GM19455 (cell line): ENCODE results near the gene ZNF148.

Experiments used
- ATAC-seq: cut with Tn5 transposase; IDR thresholded peaks from one replicate; pipeline ENCODE4 v1.9.1; 2021; ENCODE audit not compliant: unreplicated experiment

Gene ZNF148

DNA sequence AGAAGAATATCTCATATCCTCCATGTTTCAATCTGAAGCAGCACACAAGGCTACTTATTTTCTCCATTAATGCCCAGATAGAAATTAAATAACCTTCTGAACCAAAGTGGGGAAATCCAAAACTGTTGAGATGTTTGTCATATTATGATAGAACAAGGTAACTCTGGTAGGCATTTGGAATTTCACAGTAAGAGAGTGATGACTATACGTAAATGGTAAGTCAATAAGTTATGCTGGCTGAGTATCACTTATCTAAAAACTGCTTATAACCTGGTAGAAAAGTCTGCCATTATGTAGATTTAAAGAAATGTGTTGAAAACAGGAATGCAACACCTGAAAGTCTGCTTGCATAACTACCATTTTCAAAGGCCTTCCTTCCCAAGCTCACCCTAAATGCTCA, 145.4 kb downstream of the ZNF148 start:
- no peak for ATAC-seq

DNA sequence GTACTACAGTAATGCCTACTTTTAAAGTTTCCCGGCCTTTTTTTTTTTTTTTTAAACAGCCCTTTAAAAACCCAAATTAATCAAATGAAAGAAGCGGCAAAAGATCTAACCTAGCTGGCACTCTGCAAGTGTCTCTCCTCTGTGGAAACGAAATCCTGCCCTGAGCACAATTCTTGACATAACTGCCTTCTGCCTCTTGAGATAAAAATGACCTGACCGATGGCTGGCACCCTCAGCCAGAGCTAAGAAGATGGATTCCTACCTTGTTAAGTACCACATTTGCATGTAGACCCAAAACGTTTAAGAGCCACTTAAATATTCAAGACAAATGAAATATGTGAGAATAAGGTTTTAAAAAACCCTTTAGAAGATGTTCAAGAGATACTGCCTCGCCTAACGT, 146.0 kb downstream of the ZNF148 start:
- ATAC-seq, result no peak

DNA sequence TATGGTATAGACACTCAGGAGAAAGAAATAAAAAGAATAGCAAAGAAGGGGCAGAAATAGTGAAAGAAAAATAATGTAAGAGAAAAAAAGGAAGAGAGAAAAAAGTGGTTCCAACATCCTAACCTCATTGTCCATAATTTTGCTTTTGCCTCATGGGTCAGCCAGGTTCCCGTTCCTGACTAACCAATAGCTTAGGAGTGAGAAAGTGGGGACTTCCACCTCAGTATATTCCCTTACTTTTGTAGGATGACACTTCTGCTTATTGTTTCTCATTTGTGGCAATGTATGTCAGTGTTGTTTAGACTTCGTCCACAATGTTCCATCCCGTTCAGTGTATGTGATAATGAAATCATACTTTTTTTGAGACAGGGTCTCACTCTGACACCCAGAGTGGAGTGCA, 153.3 kb downstream of the ZNF148 start:
- ATAC-seq, result no peak

DNA sequence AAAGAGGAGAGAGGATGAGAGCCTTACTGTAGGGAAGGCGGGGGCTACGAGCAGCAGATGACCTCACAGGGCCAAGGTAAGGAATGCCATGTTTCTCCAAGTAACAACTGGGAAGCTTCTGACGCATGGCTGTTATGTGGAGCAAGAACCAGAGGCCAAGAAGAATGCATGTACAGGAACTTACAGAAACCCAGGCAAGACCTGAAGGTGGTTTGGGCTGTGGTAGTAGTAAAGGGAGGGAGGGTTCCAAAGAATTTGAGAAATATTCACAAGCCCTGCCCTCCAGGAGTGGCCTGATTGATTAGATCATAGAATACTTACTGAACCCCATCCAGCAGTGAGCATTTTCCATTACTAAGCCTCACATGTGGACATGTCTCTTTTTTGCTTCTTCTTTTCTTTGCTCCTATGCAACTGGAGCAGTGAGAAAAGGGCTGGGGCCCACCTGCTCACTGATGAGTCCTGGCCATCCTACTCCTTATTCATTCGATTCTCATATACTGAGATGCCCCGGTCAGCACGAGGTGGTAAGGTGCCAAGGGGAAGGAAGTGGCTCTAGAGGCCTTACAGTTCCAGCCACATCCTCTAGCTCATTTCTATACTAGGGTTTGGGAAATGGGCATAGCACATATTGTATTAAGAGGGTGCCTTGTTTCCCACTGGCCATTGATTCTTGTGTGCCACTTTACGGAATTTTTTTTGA, 154.2 kb downstream of the ZNF148 start:
- ATAC-seq, result no peak

DNA sequence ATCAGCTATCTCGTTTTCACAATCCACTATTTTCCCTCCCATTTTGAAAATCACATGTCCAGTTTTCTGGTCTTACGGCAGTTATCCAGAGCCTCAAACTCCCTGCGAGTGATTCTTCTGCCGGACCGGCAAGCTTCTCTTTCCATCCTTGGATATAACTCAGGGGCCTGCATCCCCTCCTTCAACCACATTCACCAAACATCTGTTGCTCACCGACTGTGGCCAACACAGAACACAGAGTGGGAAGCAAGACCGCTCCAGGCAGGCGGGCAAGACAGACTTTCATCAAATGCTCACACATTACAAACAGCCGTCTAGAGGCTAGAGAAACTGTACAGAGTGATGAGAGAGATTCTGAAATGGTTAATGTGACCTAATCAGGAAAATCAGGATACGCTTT, 154.9 kb downstream of the ZNF148 start:
- ATAC-seq, result no peak

DNA sequence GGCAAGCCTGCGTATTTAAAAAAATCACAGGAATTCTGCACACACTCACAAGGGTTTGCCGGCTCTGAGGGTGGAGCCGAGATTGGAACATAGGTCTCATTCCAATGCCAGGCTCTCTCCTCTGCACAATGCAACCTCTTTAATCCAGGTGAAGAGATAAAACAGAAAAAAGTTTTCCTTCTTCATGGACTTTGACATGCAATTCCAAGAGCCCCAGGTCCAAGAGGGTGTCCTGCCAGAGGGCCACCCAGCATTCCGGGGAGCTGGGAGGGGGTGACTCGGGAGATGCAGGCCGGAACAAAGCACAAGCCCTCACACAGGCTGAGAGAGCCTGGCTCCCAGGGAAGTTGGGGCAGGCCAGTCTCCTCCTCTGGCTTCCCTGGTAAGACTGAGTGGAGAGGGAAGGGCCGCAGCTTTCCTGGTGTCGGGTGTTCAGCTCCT, 155.8 kb downstream of the ZNF148 start:
- no peak for ATAC-seq

DNA sequence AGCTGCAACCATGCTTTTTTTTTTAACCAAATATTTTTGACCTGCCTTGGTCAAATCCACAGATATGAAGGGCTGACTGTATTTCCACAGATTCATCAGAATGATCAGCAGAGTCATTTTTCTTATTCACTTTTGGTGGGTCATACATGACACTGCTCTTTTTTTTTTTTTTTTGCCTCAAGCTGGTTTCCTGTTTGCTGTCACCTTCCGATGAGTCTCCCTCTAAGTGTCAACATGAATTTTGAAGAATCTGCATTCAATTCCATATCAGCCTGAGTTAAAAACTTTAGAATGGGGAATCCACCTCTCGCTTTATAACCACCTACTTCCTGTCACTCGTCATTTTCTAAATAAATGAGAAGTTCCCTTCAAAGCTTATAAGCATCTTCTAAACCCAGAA, 160.4 kb downstream of the ZNF148 start:
- no peak for ATAC-seq

DNA sequence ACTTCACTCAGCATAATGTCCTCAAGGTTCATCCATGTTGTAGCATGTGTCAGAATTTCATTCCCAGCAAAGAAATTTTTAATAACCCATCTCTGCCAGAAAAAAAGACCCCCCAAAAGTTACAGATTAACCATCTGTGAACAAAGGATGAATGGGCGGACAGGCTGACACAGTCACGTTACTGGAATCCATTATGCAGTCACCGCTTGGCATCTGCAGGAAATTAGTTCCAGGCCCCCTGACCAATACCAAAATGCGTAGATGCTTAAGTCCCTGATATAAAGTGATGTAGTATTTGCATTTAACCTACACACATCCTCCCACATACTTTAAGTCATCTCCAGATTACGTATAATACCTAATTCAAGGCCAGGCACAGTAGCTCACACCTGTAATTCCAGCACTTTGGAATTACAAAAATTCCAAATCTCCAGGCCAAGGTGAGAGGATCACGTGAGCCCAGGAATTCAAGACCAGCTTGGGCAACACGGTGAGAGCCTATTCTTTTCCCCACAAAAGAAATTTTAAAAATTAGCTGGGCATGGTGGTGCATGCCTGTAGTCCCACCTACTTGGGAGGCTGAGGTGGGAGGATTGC, 161.1 kb downstream of the ZNF148 start:
- ATAC-seq, result no peak

DNA sequence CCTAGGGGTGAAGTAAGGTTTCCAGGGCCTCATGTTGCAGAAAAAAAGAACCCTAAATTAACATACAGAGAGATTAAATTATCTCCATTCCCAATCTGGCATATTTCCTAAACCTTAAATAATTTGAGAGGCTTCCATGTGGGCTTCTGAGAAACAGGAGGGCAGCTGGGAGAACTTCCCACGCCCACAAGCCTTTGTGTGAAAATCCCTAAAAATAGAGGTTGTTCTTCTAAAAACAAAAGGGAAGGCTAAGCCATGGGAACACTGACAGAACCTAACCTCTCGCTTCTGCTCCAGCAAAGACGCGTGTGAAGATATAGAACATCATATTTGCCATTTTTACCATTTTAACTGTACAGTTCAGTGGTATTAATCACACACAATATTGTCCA, 161.8 kb downstream of the ZNF148 start:
- ATAC-seq, result no peak

DNA sequence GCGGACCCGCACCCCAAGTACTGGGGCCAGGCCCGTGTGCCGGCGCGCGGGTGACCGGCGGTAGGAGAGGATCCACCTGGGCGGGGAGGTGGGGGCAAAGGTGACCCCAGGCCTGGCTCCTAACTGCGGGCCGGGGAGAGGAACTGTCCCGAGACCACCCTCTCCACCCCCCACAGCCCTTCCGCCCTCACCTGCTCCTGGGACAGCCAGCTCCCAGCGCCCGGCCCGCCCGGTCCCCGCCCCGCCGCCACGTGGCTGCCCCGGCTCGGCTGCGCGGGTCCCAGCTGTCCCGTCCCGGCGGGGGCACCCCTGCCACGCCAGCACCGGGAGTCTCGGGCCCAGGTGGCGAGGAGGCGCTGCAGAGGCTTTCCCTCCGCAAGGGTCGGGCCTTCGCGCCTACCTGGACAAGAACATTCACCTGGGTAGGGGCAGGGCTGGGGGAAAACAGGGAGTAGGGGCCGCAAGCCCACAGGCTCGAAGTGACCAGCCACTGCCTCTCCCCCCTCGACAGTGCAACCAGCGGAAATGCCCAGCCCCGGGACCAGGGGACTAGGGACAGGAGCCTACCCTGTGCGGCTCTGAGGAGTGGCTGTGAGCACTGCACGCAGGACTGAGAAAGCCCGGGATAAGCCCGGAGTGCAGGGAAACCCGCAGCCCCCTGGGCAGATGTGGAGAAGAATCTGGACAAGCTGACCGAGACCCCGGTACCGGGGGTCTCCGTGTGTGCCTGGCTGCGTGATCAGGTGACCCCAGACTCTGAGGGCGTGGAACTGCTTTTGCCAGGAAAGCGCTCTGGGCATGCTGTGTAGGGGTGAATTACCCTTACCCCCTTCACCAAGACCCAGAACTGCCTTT, 162.4 kb downstream of the ZNF148 start, which contains the start of gene SLC12A8:
Gene SLC12A8, minus strand, starts transcription at position 240 of the 855 bp plus-strand sequence. CDS start 1,399 bp downstream, outside the sequence.
- ATAC-seq, result no peak

DNA sequence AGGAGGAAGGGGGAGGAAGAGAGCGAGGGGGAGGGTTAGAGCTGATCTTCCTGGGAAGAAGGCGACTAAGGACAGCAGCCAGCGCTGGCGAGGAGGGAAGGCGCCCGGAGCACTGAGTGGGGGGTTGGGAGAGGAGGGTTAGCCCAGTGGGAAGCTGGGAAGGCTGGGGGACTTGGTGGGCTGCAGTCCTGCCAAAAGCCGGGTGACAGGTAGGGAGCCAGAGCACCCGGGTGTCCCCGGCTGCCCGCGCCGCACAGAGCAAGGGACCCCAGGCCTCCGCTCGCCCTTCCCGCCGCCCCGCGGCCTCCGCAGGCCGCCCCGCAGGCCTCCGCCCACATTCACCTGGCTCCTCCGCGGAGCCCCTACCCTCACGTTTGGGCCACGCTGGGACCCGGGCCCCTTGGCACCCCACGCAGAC, 163.0 kb downstream of the ZNF148 start:
- no peak for ATAC-seq

DNA sequence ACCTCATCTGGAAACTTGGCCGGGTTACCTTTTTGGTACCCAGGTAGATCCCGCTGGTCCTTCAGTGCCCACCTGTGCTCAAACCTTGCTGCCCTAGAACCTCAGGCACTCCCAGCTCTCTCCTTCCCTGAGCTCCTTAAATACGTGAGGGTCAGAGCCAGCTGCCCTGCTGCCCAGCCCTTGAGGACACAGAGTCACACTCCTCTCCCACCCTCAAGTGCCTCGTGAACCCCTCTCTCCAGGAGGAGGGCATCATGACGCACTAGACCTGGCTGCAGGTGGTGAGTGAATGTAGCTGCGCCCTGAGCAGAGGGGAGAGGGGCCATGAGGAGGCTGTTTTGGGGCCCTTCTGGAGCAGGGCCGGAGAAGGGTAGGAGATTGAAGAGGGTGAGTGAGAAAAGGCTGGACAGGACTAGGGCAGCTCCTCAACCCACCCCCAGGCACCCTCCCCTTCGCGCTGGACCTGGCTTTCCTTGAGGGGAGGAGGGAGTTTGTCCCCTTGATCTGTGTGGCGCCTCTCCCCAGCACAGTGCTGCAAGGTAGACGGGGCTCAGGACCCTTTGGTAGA, 163.5 kb downstream of the ZNF148 start:
- no peak for ATAC-seq

DNA sequence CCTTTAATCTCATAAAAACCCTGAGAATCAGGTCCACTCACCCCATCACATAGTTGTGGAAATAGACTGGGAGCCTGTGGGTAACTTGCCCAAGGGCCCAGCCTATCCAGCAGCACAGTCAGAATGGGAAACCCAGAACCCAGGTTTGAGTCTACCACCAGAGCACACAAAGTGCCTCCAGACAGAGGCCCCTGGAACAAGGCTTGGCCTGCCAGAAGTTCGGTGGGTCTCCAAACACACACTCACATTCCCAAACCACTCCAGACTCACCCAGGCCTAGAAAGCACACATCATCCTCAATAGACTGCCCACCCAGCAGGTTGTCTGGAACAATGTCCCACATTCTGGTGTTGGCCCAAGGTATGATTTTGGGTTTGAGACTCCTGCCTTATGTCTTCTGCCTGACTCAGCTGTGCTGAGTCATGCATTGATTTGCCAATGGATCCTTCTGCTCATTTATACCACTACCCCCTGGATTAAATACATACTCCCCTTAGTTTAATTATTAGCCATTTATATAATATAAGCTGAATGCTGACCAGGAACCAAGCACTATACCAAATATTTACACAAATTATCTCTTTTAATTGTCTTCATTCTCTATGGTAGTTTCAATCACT, 167.1 kb downstream of the ZNF148 start:
- ATAC-seq, result no peak

DNA sequence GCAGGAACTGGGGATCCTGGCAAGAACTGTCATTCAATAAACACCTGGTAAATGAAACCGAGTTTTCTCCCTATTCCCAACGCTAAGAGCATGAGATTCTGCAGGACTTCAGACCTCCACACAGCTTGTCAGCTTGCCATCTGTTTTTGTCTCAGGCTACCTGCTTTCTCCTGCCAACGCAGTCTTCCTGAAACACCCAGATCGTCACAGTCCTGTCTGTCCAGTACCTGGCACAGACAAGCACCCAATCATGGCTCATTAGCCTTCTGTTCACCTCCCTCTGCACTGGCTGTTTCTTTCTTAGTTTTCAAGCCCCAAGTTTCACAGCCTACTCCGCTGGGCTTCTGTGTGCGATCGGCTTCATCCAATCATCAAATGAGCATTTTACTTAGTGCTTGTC, 167.6 kb downstream of the ZNF148 start:
- ATAC-seq, result no peak

DNA sequence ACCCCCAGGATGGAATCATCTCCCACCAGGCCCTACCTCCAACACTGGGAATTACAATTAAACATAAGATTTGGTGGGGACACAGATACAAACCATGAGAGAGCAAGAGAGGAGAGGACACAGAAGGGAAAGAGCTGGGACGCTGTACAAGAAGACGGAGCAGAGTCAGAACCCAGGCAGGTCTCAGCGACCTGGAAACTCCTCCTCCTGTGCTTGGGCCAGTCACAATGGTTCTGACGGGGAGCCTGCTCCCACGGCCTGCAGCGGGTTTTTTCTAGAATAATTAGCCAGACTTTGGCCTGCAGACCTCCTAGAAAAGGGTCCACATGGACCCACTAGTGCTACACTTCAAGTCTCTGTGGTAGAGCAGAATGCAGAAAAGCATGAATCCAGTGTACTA, 168.2 kb downstream of the ZNF148 start:
- no peak for ATAC-seq

DNA sequence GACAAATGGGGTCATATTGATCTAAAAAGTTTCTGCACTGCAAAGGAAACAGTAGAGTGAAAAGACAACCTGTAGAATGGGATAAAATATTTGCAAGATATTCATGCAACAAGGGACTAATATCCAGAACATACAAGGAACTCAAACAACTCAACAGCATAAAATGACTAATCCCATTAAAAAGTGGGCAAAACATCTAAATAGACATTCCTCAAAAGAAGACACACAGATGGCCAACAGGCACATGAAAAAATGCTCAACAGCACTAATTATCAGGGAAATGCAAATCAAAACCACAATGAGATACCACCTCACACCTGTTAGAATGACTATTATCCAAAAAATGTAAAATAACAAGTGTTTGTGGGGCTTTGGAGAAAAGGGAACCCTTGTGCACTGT, 171.4 kb downstream of the ZNF148 start:
- no peak for ATAC-seq

DNA sequence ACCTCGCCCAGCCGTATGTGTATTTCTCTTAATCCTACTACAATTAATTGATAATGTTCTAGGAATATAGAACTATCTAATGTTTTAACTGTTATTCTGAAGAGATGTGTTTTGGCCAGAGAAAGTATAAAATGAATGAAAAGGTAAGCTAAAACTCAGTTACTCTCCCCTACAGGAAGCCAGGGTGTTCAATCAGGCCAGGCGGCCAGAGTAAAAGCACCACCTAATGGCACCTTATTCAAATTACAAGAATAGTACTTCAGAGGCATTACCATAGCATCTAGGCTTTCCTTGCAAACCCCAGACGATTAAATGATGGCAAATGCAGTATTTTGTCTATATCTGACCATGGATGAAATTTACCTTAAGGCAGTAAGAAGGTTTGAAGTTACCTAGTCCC, 172.9 kb downstream of the ZNF148 start:
- ATAC-seq, result no peak

DNA sequence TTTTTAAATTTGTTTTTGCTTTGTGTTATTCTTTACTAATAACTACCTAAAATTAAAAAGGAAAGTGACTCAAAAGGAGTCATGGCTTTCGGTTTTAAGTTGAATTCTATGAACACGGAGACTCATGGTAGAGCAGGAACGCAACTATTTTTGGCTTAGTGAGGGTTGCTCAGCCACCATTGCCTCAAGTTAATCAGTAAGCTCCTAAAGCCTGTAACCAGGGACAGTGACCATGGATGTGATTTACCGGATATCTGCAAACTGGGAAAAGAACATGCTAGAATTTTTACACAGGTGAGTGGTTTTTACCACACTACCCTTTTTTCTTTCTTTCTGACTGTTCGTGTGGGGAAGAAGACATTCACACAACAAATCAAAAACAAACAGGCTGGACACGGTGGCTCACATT, 174.4 kb downstream of the ZNF148 start:
- peak; percentile 72 for ATAC-seq

DNA sequence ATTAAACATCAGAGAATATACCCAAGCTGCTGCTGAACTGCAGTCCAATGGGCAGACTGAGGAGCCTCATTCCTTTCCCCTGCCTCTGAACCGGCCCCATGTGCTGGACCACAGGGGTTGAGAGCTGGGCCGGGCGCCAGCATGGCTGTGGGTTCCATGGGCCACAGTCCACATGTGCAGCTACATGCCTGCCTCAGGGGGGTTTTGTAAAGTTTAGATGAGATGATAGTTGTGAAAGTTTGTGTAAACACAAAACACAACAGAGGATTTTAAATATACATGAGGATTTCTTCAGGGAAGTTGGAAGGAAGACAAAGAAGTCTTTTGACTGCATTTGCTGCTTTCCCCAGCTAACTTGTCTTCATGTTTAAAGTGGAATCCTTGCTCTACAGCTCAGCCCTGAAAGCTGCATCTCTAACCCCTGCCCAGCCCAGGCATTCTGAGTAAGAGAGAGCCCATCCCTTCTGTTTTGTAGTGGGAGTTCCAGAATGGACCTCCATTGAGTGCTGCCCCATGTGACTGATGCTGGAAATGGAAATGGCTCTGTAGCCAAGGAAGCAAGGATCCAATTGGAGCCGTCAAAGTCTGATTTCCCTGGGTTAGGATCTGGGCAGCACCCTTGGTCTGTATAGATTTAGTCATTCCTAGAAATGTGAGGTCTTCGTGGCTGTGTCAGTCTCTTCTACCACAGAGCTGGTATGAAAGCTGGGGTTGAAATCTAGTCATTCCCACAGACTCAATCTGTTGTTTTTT, 180.1 kb downstream of the ZNF148 start:
- ATAC-seq, result no peak

DNA sequence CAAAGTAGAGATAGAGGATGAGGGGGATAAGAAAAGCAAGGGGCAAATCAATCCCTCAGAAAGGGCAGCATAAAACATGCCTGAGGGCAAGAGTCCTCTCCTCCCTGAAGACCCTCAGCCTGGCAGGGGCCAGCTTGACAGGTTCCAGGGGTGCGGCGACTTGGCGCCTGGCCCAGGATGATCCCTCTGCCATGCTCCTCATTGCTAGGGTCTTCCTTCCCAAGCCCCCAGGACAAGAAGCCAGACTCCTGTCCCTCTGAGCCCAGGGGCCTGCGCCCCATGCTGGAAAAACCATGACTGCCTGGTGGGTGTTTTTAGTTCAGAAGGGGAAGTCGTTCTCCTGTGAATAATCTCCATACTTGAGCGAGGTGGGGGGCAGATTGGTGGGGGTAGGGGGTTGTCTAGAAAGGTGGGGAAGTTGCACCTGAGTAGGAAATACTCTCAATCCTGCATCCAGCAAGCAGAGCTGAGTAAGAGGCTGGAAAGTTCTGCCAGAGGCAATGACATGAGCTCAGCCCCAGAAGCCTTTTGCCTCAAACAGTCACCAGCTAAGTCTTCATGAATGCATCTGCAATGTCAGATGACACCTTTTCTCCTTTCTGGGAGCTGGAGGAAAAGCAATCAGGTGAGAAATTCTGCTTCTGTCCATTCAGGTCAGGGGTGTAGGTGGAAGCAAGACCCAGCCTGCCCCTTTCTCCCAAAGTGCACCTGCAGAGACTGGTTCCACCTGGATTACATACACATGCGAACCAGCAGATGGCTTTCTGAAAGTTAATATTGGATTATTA, 180.9 kb downstream of the ZNF148 start:
- ATAC-seq, result no peak
